Measurements from ENCODE around the gene TNFRSF17. TPM values are rescaled to one million over a fixed set of nuclear protein-coding genes. Genes with fewer than 3 reads are reported as not detected.

Gene TNFRSF17
- total RNA-seq, 2 donors from 2014 or later: not detected

DNA sequence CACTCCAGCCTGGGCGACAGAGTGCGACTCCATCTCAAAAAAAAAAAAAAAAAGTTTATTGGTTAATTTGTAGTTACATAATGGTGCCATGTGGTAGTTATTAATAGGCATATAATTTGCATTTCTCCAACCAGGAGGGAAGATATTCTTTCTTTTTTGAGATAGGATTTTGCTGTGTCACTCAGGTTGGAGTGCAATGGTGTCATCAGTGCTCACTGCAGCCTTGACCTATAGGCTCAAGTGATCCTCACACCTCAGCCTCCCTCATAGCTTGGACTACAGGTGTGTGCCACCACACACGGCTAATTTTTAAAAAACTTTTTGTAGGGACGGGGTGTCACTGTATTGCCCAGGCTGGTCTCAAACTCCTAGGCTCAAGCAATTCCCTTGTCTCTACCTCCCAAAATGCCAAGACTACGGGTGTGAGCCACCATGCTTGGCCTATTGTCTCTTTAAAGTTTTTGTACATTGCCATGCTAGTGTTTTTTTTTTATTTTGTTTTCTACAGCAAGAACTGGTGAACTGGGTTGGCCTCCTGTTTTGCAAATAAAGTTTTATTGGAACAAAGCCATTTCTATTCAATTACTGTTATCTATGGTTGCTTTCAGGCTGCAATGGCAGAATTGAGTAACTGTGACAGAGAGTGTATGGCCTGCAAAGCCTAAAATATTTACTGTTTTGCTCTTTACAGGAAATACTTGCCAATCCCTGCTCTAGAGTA, 23.4 kb downstream of the TNFRSF17 start:
- Histone ChIP-seq H3K36me3 (ENCODE audit: control insufficient read depth, insufficient read depth, low read length) (no peaks in the 10 kb centered on the region), H3K9me3 (ENCODE audit: control insufficient read depth, low read length) (no peaks in the 10 kb centered on the region), H3K4me1 (ENCODE audit: control insufficient read depth, insufficient read depth, low read length) (no peaks in the 10 kb centered on the region), H3K27ac (ENCODE audit: low read depth, low read length) (peak overlapping the region; percentile 78), H3K4me3 (ENCODE audit: low read length) (no peak overlapping the region), H3K27me3 (ENCODE audit: control insufficient read depth, insufficient read depth, low read length, poor library complexity, severe bottlenecking) (no peaks in the 10 kb centered on the region), H3K9ac (ENCODE audit: extremely low read depth, low read length, poor library complexity, severe bottlenecking) (no peak overlapping the region)
- Mint-ChIP-seq H3K36me3 (ENCODE audit: low read depth) (no peaks in the 10 kb centered on the region), H3K27me3 (ENCODE audit: insufficient read depth) (no peaks in the 10 kb centered on the region), H3K9me3 (no peaks in the 10 kb centered on the region), H3K27ac (no peak overlapping the region), H3K4me1 (peaks cover 6% of the 10 kb centered on the region), H3K4me3 (no peak overlapping the region)
- TF ChIP-seq, protein P1, sequence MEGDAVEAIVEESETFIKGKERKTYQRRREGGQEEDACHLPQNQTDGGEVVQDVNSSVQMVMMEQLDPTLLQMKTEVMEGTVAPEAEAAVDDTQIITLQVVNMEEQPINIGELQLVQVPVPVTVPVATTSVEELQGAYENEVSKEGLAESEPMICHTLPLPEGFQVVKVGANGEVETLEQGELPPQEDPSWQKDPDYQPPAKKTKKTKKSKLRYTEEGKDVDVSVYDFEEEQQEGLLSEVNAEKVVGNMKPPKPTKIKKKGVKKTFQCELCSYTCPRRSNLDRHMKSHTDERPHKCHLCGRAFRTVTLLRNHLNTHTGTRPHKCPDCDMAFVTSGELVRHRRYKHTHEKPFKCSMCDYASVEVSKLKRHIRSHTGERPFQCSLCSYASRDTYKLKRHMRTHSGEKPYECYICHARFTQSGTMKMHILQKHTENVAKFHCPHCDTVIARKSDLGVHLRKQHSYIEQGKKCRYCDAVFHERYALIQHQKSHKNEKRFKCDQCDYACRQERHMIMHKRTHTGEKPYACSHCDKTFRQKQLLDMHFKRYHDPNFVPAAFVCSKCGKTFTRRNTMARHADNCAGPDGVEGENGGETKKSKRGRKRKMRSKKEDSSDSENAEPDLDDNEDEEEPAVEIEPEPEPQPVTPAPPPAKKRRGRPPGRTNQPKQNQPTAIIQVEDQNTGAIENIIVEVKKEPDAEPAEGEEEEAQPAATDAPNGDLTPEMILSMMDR (conservative IDR thresholded peaks at IDR 0.05): no peak
- WGBS, 2 experiments (ENCODE audit: insufficient coverage in 1 of 2, insufficient read length in 1 of 2): 50 to 58% methylated on average over 2 to 3 of the region's 5 CpGs
- no peak for DNase-seq

DNA sequence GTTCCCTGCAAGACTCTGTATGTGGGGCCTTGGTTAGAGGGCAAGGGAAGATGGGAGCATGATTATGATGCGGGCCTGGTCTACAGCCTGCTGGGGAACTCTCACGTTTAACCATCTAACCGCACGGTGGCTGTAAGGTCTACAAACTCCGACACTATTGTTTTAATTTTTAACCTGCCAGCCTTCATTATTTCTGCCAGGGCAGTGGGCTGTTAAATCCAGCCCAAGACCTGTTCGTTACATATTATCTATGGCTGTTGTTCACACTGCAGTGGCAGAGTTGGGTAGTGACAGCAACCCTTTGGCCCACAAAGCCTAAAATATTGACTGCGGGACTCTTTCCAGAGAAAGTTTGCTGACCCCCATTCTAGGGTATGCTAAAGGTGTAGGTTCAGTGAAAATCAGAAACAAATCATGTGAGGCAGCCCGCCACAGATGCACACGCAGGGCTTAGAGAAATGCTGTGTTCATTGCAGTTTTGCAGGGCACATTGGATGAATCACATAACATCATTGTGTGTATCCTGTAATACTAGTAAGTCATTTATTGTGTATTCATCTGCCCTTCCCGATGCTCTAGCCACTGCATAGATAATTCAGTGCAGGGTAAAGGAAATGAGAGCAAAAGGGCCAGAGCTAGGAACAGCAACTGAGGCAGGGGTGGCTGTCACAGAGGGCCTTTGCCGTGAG, 25.8 kb downstream of the TNFRSF17 start:
- H3K27me3 Mint-ChIP-seq (ENCODE audit: insufficient read depth): no peaks in the 10 kb centered on the region
- 95 to 97% methylated on average over 9 to 11 of the region's 11 CpGs for WGBS, 2 experiments (ENCODE audit: insufficient coverage in 1 of 2, insufficient read length in 1 of 2)
- H3K27ac Mint-ChIP-seq: no peak overlapping the region
- no peak overlapping the region for H3K27ac ChIP-seq (ENCODE audit: low read depth, low read length)
- no peaks in the 10 kb centered on the region for H3K36me3 ChIP-seq (ENCODE audit: control insufficient read depth, insufficient read depth, low read length)
- H3K36me3 Mint-ChIP-seq (ENCODE audit: low read depth): no peaks in the 10 kb centered on the region
- no peak overlapping the region for H3K4me3 ChIP-seq (ENCODE audit: low read length)
- no peak overlapping the region for H3K4me3 Mint-ChIP-seq
- TF ChIP-seq, protein P1 (conservative IDR thresholded peaks at IDR 0.05): no peak
- DNase-seq: no peak
- no peaks in the 10 kb centered on the region for H3K9me3 ChIP-seq (ENCODE audit: control insufficient read depth, low read length)
- H3K27me3 ChIP-seq (ENCODE audit: control insufficient read depth, insufficient read depth, low read length, poor library complexity, severe bottlenecking): no peaks in the 10 kb centered on the region
- H3K4me1 Mint-ChIP-seq: peaks cover 8% of the 10 kb centered on the region
- no peak overlapping the region for H3K9ac ChIP-seq (ENCODE audit: extremely low read depth, low read length, poor library complexity, severe bottlenecking)
- no peaks in the 10 kb centered on the region for H3K4me1 ChIP-seq (ENCODE audit: control insufficient read depth, insufficient read depth, low read length)
- no peaks in the 10 kb centered on the region for H3K9me3 Mint-ChIP-seq

DNA sequence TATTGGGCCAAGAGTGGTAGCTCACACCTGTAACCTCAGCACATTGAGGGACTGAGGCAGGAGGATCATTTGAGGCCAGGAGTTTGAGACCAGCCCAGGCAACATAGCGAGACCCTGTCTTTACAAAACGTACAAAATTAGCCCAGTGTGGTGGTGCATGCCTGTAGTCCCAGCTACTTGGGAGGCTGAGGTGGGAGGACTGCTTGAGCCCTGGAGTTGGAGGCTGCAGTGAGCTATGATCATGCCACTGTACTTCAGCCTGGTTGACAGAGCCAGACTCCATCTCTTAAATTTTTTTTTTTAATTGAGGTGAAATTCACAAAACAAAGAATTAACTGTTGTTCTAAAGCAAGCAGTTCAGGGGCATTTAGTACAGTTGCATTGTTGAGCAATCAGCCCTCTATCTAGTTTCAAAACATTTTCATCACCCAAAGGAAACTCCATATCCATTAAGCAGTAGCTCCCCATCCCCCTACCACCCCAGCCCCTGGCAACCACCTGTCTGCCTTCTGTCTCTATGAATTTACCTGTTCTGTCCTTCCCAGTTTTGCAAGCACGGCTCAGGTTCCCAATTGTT, 27.1 kb downstream of the TNFRSF17 start:
- Mint-ChIP-seq H3K36me3 (ENCODE audit: low read depth) (no peaks in the 10 kb centered on the region), H3K9me3 (no peaks in the 10 kb centered on the region), H3K4me1 (peaks cover 10% of the 10 kb centered on the region), H3K4me3 (no peak overlapping the region), H3K27ac (no peak overlapping the region), H3K27me3 (ENCODE audit: insufficient read depth) (no peaks in the 10 kb centered on the region)
- no peaks in the 10 kb centered on the region for H3K9me3 ChIP-seq (ENCODE audit: control insufficient read depth, low read length)
- no peak for DNase-seq
- no peaks in the 10 kb centered on the region for H3K36me3 ChIP-seq (ENCODE audit: control insufficient read depth, insufficient read depth, low read length)
- 85 to 95% methylated on average over 2 to 3 of the region's 3 CpGs for WGBS, 2 experiments (ENCODE audit: insufficient coverage in 1 of 2, insufficient read length in 1 of 2)
- no peak overlapping the region for H3K4me3 ChIP-seq (ENCODE audit: low read length)
- H3K27ac ChIP-seq (ENCODE audit: low read depth, low read length): no peak overlapping the region
- H3K9ac ChIP-seq (ENCODE audit: extremely low read depth, low read length, poor library complexity, severe bottlenecking): no peak overlapping the region
- H3K27me3 ChIP-seq (ENCODE audit: control insufficient read depth, insufficient read depth, low read length, poor library complexity, severe bottlenecking): no peaks in the 10 kb centered on the region
- H3K4me1 ChIP-seq (ENCODE audit: control insufficient read depth, insufficient read depth, low read length): no peaks in the 10 kb centered on the region
- TF ChIP-seq, protein P1 (conservative IDR thresholded peaks at IDR 0.05): no peak
